Gastroesophageal sphincter (tissue), 3 donors: ENCODE results near the gene BCL2L14.

ENCODE experiments used
- POLR2A ChIP-seq, 2 donors: fragments of 450-650 bp; IDR thresholded peaks; one replicate each; pipeline ENCODE4 v1.6.1; 2017; ENCODE audit warnings: antibody characterized with exemption in 2 of 2, mild to moderate bottlenecking in 2 of 2, moderate library complexity in 1 of 2
- TF ChIP-seq, protein P1 (sequence below), 4 experiments: fragments of 200-600 bp in 2 of 4; fragments of 450-650 bp in 2 of 4; sonication (generic) in 1 of 4; IDR thresholded peaks; one replicate each; pipeline ENCODE4 v1.5.1; 2017 to 2019; ENCODE audit warnings: antibody characterized with exemption in 4 of 4, mild to moderate bottlenecking in 2 of 4, moderate library complexity in 2 of 4

GRCh38 chr12:12088147-12088546 is 17.4 kb downstream of the BCL2L14 start:
- no peak for TF ChIP-seq POLR2A (IDR thresholded peaks at IDR 0.05)
- TF ChIP-seq, protein P1, sequence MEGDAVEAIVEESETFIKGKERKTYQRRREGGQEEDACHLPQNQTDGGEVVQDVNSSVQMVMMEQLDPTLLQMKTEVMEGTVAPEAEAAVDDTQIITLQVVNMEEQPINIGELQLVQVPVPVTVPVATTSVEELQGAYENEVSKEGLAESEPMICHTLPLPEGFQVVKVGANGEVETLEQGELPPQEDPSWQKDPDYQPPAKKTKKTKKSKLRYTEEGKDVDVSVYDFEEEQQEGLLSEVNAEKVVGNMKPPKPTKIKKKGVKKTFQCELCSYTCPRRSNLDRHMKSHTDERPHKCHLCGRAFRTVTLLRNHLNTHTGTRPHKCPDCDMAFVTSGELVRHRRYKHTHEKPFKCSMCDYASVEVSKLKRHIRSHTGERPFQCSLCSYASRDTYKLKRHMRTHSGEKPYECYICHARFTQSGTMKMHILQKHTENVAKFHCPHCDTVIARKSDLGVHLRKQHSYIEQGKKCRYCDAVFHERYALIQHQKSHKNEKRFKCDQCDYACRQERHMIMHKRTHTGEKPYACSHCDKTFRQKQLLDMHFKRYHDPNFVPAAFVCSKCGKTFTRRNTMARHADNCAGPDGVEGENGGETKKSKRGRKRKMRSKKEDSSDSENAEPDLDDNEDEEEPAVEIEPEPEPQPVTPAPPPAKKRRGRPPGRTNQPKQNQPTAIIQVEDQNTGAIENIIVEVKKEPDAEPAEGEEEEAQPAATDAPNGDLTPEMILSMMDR (IDR thresholded peaks at IDR 0.05): no peak
